Astrocyte of the spinal cord (primary cell): ENCODE measurements around the gene ASGR1.
"Not testable (repeated sequence)": the region's sequence is repeated elsewhere in the genome, so short reads cannot be mapped to it uniquely, and the experiment has no call there.

ENCODE experiments used
- DNase-seq: peaks from one replicate; pipeline ENCODE4 v3.0.0; 2011; ENCODE audit warnings: low read depth, low spot score
- H3K4me3 ChIP-seq: 2 replicates; pipeline ENCODE4 v1.5.1; 2011; ENCODE audit warnings: low read depth, mild to moderate bottlenecking, low read length, moderate library complexity
- in situ Hi-C: cut with HindIII; loops from 2 replicates; pipeline ENCODE4 v1.10.0; 2017; ENCODE audit warnings: low sequenced_read_pairs
- TF ChIP-seq, protein P1 (sequence below): IDR thresholded peaks from 2 replicates; pipeline ENCODE4 v1.5.1; 2012; ENCODE audit warnings: low read depth, mild to moderate bottlenecking, low read length, inconsistent platforms

Gene ASGR1

DNA sequence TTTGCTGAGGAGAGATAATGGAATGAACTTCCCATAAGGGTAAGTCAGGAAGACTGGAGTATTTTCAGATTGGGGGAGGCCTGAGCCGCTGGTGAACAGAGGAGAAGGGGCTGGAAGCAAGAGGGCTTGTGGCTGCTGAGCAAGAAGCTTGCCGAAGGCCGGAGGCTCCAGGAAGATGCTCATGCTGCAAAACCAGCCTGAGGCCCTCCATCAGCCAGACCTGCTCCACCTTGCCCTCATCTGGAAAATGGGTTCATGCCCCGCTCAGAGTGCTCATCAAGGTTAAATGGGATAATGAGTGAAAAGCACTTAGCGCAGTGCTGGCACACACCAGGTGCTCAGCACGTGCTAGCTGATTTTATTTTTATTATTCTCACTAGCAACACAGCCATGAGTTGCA is 5.5 kb upstream of the ASGR1 start:
- DNase-seq, result no peak
- in situ Hi-C loops, result no loop called here
- TF ChIP-seq, protein P1, sequence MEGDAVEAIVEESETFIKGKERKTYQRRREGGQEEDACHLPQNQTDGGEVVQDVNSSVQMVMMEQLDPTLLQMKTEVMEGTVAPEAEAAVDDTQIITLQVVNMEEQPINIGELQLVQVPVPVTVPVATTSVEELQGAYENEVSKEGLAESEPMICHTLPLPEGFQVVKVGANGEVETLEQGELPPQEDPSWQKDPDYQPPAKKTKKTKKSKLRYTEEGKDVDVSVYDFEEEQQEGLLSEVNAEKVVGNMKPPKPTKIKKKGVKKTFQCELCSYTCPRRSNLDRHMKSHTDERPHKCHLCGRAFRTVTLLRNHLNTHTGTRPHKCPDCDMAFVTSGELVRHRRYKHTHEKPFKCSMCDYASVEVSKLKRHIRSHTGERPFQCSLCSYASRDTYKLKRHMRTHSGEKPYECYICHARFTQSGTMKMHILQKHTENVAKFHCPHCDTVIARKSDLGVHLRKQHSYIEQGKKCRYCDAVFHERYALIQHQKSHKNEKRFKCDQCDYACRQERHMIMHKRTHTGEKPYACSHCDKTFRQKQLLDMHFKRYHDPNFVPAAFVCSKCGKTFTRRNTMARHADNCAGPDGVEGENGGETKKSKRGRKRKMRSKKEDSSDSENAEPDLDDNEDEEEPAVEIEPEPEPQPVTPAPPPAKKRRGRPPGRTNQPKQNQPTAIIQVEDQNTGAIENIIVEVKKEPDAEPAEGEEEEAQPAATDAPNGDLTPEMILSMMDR, result no peak
- H3K4me3 ChIP-seq, result no peak overlapping the region

DNA sequence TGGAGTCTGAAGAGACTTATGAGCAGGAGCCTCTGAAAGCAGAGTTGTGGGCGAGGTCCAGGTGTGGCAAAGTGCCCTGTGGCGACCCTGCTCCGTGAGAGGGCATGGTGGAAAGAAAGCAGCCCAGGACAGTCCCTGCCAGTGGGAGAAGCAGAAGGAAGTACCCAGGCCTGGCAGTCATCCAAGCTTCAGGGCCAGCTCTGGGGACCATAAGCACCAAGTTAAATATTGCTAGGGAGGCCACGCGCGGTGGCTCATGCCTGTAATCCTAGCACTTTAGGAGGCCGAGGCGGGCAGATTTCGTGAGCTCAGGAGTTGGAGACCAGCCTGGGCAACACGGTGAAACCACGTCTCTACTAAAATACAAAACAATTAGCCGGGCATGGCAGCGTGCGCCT is 4.9 kb upstream of the ASGR1 start:
- DNase-seq, result no peak
- no peak overlapping the region for H3K4me3 ChIP-seq
- in situ Hi-C loops, result no loop called here
- TF ChIP-seq, protein P1, result no peak

DNA sequence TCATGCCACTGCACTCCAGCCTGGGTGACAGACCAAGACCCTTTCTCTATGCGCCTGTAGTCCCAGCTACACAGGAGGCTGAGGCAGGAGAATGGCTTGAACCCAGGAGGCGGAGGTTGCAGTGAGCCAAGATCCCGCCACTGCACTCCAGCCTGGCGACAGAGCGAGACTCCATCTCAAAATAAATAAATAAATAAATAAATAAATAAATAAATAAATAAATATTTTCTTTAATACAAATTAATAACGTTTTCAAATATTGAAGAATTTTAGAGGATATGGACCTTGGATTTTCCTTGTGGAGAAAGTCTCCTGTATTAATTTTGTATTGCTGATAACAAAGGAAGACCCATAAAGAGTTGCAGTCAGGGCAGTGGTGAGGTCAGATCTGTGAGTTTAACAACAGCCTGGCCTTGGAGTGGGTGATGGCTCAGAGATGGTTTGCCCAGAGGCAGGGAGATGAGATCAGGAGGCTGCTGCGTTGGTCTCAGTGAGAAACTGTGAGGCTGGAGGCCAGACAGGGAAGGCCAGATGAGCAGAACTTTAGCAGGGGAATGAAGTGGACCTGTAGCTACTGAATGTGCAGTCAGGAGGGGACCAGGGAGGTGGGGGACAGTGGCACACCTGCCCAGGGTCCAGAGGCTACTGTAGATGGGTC is 4.4 kb upstream of the ASGR1 start:
- H3K4me3 ChIP-seq, result no peak overlapping the region
- TF ChIP-seq, protein P1, result no peak
- no peak for DNase-seq
- in situ Hi-C loops, result no loop called here

DNA sequence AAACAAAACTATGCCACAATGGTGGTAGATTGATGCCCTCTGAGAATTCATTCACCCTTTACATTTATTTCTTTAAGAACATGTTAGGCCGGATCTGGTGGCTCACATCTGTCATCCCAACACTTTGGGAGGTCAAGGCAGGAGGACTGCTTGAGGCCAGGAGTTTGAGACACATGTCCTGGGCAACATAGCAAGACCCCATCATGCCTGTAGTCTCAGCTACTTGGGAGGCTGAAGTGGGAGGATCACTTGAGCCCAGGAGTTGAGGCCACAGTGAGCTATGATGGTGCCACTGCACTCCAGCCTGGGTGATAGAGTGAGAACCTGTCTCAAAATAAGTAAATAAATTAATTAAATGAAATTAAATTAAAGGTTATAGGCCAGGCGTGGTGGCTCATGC is 2.9 kb upstream of the ASGR1 start:
- H3K4me3 ChIP-seq, DNase-seq, in situ Hi-C loops: not testable (repeated sequence)

DNA sequence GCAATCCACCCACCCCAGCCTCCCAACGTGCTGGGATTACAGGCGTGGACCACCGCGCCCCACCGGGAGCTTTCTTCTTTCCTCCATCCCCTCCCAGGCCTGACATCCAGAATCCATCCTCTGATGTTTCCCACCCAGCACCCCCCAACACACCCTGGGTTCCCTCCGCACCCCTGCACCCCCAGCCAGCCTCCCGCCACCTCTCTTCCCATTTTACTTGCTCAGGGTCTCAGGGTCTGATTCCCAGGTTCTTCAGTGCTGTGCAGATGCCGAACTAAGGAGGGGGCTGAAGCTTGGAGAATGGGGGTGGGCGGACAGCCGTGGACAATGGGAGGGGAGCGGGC is 225 bp downstream of the ASGR1 start:
- no peak for DNase-seq
- no peak overlapping the region for H3K4me3 ChIP-seq
- in situ Hi-C loops, result no loop called here
- TF ChIP-seq, protein P1, result no peak

DNA sequence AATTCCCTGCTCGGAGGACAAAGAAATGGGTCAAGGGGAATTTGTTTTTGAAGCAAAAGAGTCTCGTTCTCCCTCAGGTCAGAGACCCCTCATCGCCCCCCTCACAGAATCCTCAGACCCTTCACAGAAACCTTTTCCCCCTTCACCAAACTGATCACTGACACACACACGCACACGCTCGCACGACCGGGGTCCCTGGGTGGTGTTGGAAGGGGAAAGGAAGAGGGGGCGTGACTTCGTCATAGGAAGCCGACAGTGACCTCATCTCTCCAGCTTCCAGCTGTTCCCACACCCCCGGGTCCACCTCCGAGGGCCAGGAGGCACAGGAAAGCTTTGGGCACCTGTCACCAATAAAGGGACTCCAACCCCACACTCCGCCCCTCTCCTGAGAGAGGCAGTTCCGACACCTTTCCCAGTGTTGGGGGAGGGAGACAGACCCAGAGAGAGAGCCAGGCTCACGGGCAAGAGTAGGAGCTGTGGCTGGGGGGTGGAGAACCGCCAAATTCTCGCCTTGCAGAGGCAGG is 1.2 kb downstream of the ASGR1 start:
- TF ChIP-seq, protein P1, result no peak
- in situ Hi-C loops, result no loop called here
- peak; percentile 6 for DNase-seq
- peak overlapping the region; percentile 46 for H3K4me3 ChIP-seq

DNA sequence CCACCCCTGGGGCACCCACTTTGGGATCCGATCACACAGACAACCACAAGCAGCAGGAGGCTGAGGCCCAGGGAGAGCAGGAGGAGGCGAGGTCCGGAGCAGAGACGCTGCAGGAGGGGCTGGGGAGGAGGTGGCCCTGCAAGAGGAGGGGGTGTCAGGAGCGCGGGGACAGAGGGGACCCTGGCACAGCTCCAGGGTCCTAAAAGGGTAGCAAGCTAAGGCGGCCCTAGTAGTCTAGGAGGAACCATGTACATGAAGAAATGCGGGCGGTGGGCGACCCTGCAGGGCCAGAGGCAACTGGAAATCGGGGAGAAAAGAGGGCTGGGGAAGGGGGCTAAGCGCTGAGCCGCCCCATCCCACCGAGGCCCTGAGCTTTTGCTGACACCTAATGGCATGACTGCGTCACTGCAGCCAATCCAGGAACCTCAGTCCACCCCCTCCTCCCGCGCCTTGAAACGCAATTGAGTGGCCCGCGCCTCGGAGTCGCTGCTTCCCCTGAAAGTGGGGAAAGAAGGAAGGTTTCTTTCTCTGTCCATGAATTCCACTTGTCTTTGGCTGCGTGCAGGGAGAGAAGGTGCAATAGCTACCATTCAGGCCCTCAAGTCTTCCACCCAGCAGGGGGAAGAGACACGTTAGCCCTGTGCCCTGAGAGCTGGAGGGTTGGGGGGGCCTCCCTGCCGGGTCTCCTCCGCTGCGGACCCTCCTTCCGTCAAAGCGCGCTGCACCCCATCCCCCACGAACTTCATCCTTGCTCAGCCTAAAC is 1.8 kb downstream of the ASGR1 start:
- peak overlapping the region; percentile 46 for H3K4me3 ChIP-seq
- DNase-seq, result peak; percentile 53
- TF ChIP-seq, protein P1, result peak; percentile 88
- in situ Hi-C loops, result no loop called here
